DND-41 (cell line): Measurements from ENCODE around the gene PURA.

Experiments used
- ATAC-seq: fragments of 200-7000 bp; cut with Tn5 transposase; 3 replicates; pipeline ENCODE4 v1.9.1; 2021; ENCODE audit warnings: low read depth; ENCODE audit not compliant: insufficient read depth
- DNase-seq: peaks from one replicate; pipeline ENCODE4 v3.0.0-alpha.2; 2020
- H2AFZ ChIP-seq: 2 replicates; pipeline ENCODE4 v1.6.0; 2012; ENCODE audit warnings: low read depth, low read length
- H3K27ac ChIP-seq: 2 replicates; pipeline ENCODE4 v1.5.1; 2012; ENCODE audit warnings: low read length, inconsistent platforms
- H3K27me3 ChIP-seq: fragments of 200-600 bp; sonication (generic); 2 replicates; pipeline ENCODE4 v1.6.0; 2012; ENCODE audit warnings: low read length, mild to moderate bottlenecking, inconsistent platforms; ENCODE audit not compliant: insufficient read depth, poor library complexity
- H3K36me3 ChIP-seq: 2 replicates; pipeline ENCODE4 v1.5.1; 2012; ENCODE audit warnings: low read length, inconsistent platforms; ENCODE audit not compliant: insufficient read depth
- H3K4me1 ChIP-seq: 2 replicates; pipeline ENCODE4 v1.5.1; 2012; ENCODE audit warnings: mild to moderate bottlenecking, low read length; ENCODE audit not compliant: insufficient read depth
- H3K4me2 ChIP-seq: 2 replicates; pipeline ENCODE4 v1.6.0; 2012; ENCODE audit warnings: mild to moderate bottlenecking, moderate library complexity, low read length, inconsistent platforms; ENCODE audit not compliant: insufficient read depth
- H3K4me3 ChIP-seq, 2 experiments: fragments of 200-600 bp in 1 of 2; shearing (Covaris generic) in 1 of 2; 2 replicates each; pipeline ENCODE4 v1.5.1; 2012 to 2016; ENCODE audit warnings: inconsistent platforms in 2 of 2, low read length in 2 of 2, mild to moderate bottlenecking in 2 of 2, low read depth in 1 of 2, moderate library complexity in 1 of 2
- H3K79me2 ChIP-seq: 2 replicates; pipeline ENCODE4 v1.6.0; 2012; ENCODE audit warnings: low read length, inconsistent platforms; ENCODE audit not compliant: insufficient read depth
- H3K9ac ChIP-seq: 2 replicates; pipeline ENCODE4 v1.6.0; 2012; ENCODE audit warnings: low read depth, mild to moderate bottlenecking, inconsistent platforms, low read length, moderate library complexity
- H3K9me3 ChIP-seq: 2 replicates; pipeline ENCODE4 v1.5.1; 2012; ENCODE audit warnings: low read length, moderate library complexity, mild to moderate bottlenecking, inconsistent platforms; ENCODE audit not compliant: insufficient read depth, severe bottlenecking
- H4K20me1 ChIP-seq: 2 replicates; pipeline ENCODE4 v1.6.0; 2012; ENCODE audit warnings: low read length; ENCODE audit not compliant: insufficient read depth
- EZH2 ChIP-seq: IDR thresholded peaks from 3 replicates; pipeline ENCODE4 v1.6.1; 2012; ENCODE audit warnings: borderline replicate concordance, low read depth, mild to moderate bottlenecking, moderate library complexity, low read length, inconsistent platforms; ENCODE audit not compliant: severe bottlenecking
- TF ChIP-seq, protein P1 (sequence below): IDR thresholded peaks from 2 replicates; pipeline ENCODE4 v1.5.1; 2012; ENCODE audit warnings: borderline replicate concordance, low read length, moderate library complexity, mild to moderate bottlenecking; ENCODE audit not compliant: poor library complexity, severe bottlenecking; ENCODE audit errors: extremely low read depth

Gene PURA

DNA sequence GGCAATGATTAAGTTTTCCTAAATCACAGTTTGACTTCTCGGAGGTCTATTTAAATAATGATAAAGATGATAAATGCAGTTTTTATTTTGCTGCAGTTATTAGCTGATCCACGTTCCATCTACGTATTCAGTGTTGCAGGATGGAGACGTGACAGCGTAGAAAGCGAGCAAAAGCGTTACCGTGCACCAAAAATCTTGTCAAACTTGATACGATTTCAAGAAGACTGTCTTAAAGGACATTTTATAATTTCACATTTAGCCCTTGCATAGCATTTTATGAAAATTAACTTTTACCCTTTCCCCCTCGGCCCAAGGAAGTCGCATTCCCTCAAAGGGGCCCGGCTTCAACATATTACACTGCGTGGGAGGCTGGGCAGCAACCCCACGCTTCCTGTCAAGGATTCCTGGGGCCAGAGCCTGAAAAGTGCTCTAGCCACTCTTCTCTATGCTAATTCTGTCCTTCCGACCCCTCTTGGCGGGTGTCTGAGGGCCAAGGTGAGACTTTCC, 7.1 kb upstream of the PURA start:
- Histone ChIP-seq H3K4me3 (peak overlapping the region; percentile 71 to 72), H3K9me3 (no peaks in the 10 kb centered on the region), H3K4me2 (peak overlapping the region; percentile 94), H3K36me3 (no peaks in the 10 kb centered on the region; the same call in 1 of the 2 replicates), H3K79me2 (peaks cover 35% of the 10 kb centered on the region), H4K20me1 (peaks cover 12% of the 10 kb centered on the region), H3K27me3 (no peaks in the 10 kb centered on the region), H3K9ac (peak overlapping the region; percentile 94), H3K4me1 (peaks cover 36% of the 10 kb centered on the region), H2AFZ (peak overlapping the region; percentile 87), H3K27ac (peak overlapping the region; percentile 95)
- TF ChIP-seq EZH2: no peak
- TF ChIP-seq, protein P1, sequence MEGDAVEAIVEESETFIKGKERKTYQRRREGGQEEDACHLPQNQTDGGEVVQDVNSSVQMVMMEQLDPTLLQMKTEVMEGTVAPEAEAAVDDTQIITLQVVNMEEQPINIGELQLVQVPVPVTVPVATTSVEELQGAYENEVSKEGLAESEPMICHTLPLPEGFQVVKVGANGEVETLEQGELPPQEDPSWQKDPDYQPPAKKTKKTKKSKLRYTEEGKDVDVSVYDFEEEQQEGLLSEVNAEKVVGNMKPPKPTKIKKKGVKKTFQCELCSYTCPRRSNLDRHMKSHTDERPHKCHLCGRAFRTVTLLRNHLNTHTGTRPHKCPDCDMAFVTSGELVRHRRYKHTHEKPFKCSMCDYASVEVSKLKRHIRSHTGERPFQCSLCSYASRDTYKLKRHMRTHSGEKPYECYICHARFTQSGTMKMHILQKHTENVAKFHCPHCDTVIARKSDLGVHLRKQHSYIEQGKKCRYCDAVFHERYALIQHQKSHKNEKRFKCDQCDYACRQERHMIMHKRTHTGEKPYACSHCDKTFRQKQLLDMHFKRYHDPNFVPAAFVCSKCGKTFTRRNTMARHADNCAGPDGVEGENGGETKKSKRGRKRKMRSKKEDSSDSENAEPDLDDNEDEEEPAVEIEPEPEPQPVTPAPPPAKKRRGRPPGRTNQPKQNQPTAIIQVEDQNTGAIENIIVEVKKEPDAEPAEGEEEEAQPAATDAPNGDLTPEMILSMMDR: no peak
- DNase-seq (no peak), ATAC-seq (no peak)

DNA sequence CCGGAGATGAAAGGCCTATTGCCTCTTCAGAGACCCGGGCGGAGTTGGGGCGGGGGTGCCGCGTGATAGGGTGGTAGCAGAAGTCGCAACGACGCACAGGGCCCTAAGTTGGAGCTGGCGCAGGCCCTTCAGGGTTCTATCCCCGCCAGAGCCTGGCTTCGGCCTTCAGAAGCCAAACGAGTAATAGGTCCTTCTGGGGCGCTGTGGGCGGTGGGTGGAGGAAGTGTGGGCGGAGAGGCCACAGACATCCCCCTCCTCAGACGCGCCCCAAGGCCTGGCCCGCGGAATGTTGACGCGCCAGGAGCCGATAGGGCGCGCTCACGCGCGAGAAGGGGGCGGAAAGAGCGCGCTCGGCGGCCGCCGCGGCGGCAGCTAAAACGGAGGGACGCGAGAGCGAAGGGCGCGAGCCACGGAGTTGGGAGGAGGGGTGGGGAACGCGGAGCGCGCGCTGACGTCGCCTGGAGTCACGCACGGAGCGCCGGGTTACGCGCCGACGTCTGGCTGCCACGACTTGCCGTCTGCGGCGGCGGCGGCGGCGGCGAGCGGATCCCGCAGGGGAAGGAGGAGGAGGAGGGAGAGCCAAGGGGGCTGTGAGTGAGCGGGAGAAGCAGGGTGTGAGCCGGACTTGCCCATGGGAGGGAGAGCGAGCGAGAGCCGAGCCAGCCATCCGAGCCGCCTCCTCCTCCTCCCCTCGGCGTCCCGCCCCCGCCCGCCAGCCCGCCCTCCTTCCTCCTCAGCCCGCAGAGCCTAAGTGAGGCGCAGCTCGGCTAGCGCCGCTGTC, 6.4 kb upstream of the PURA start:
- peak overlapping the region; percentile 94 for H3K9ac ChIP-seq
- no peaks in the 10 kb centered on the region for H3K27me3 ChIP-seq
- H3K79me2 ChIP-seq: peaks cover 41% of the 10 kb centered on the region
- H2AFZ ChIP-seq: peak overlapping the region; percentile 87
- ATAC-seq (peak; percentile 86), DNase-seq (peak; percentile 94)
- H3K27ac ChIP-seq: peak overlapping the region; percentile 95
- H3K4me1 ChIP-seq: peaks cover 42% of the 10 kb centered on the region
- H4K20me1 ChIP-seq: peaks cover 18% of the 10 kb centered on the region
- H3K4me3 ChIP-seq: peak overlapping the region; percentile 71 to 72
- H3K36me3 ChIP-seq: no peaks in the 10 kb centered on the region; the same call in 1 of the 2 replicates
- H3K4me2 ChIP-seq: peak overlapping the region; percentile 94
- TF ChIP-seq EZH2: no peak
- TF ChIP-seq, protein P1: peak; percentile 46
- no peaks in the 10 kb centered on the region for H3K9me3 ChIP-seq

DNA sequence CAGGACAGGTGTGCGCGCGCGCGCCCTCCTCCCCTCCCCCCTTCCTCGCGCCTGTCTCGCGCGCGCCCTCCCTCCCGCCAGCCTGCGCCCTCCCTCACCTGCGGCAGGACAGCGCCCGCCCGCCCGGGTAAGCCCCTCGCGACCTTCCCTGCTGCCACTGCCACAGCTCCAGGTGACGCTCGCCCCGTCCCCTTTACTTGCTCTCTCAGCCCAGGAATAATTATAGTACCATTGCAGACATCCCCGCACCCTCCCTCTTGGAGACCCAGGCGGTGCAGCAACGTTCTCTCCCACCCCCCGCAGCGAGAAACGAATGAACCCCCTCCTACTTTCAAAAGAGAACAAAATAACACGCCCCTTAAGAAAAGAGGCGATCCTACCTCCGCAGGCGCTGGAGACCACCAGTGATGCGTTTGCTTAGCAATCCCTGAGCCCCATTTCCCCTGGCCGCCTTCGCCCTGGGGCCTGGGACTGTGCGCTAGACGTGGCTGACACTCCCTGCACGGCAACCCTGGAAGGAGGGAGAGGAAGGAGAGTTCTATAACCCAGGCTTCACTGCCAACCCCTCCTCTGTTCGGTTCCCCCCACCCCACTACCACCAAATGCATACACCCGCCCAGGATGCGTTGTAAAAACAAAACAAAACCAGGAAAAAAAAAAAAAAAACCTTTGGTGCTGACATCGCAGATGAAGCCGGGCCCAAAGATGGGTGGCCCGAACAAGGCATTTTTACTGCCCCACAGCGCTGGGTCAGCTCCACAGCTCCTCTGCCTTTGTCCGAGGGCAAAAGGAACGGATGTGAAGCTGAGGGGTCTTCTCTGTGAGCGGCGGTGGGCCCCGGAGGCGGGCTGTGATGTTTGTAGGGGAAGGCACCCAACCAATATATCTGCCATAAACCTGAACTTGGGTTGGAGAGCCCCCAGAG, 5.6 kb upstream of the PURA start:
- peak overlapping the region; percentile 71 to 72 for H3K4me3 ChIP-seq
- no peaks in the 10 kb centered on the region for H3K27me3 ChIP-seq
- H3K9ac ChIP-seq: peak overlapping the region; percentile 94
- H3K36me3 ChIP-seq: no peaks in the 10 kb centered on the region; the same call in 1 of the 2 replicates
- peak overlapping the region; percentile 95 for H3K27ac ChIP-seq
- peak overlapping the region; percentile 76 for H2AFZ ChIP-seq
- ATAC-seq (peak; percentile 1; the same call in 1 of the 3 replicates), DNase-seq (peak; percentile 38)
- peaks cover 50% of the 10 kb centered on the region for H3K79me2 ChIP-seq
- H3K4me2 ChIP-seq: peak overlapping the region; percentile 94
- peaks cover 18% of the 10 kb centered on the region for H4K20me1 ChIP-seq
- peaks cover 50% of the 10 kb centered on the region for H3K4me1 ChIP-seq
- no peak for TF ChIP-seq EZH2
- TF ChIP-seq, protein P1: no peak
- no peaks in the 10 kb centered on the region for H3K9me3 ChIP-seq
